Sigmoid colon (tissue), 4 donors: ENCODE measurements around the gene ACTN1.

Experiments used
- CTCF ChIP-seq, 4 experiments: fragments of 450-650 bp in 3 of 4; fragments of 200-600 bp in 1 of 4; IDR thresholded peaks; one replicate each; pipeline ENCODE4 v1.5.1; 2016 to 2019; ENCODE audit warnings: antibody characterized with exemption in 4 of 4, mild to moderate bottlenecking in 3 of 4, moderate library complexity in 2 of 4
- POLR2AphosphoS5 ChIP-seq, 4 donors: sonication (generic); formaldehyde crosslinking; IDR thresholded peaks; one replicate each; pipeline ENCODE4 v1.6.1; 2017; ENCODE audit warnings: antibody characterized with exemption in 4 of 4

GRCh38 chr14:68864361-68864750, 114.7 kb downstream of the ACTN1 start:
- TF ChIP-seq POLR2AphosphoS5 (IDR thresholded peaks at IDR 0.05) (no peak), CTCF (IDR thresholded peaks at IDR 0.05) (no peak)
